Activated CD4-positive, CD25-positive, alpha-beta regulatory T cell treated with anti-CD3 and anti-CD28 coated beads, Interleukin-2, amount 50 U/mL, for 24 hours (primary cell): ENCODE results near the gene TCF4.

Source experiments
- ATAC-seq, 2 donors: fragments of 150-1000 bp; cut with Tn5 transposase; one replicate each; pipeline ENCODE4 v1.10.0; 2021; ENCODE audit warnings: mild to moderate bottlenecking in 1 of 2, moderate library complexity in 1 of 2

Gene TCF4

GRCh38 chr18:55588111-55588869 lies at the start of gene TCF4:
Gene TCF4, minus strand, starts transcription at chr18:55588192. Its CDS starts 1,076 bp downstream, at chr18:55587116.
- peak in 1 of 2 donors; percentile 21 for ATAC-seq

- ATAC-seq: no peak
Measured at GRCh38 chr18:55637204-55637603, 49.2 kb upstream of the TCF4 start.

- no peak for ATAC-seq
Measured at GRCh38 chr18:55635439-55635838, 47.4 kb upstream of the TCF4 start.

- no peak for ATAC-seq
Measured at GRCh38 chr18:55634545-55634944, 46.6 kb upstream of the TCF4 start.

- no peak for ATAC-seq
Measured at GRCh38 chr18:55633032-55633431, 45.0 kb upstream of the TCF4 start.

GRCh38 chr18:55629133-55629532 lies 41.1 kb upstream of the TCF4 start:
- no peak for ATAC-seq

GRCh38 chr18:55627007-55627406 lies 39.0 kb upstream of the TCF4 start:
- ATAC-seq: no peak

- no peak for ATAC-seq
Measured at GRCh38 chr18:55625901-55626300, 37.9 kb upstream of the TCF4 start.

- no peak for ATAC-seq
Measured at GRCh38 chr18:55623626-55624025, 35.6 kb upstream of the TCF4 start.

GRCh38 chr18:55610506-55610905 lies 22.5 kb upstream of the TCF4 start:
- ATAC-seq: no peak

GRCh38 chr18:55609160-55609825 lies 21.3 kb upstream of the TCF4 start:
- no peak for ATAC-seq

GRCh38 chr18:55608497-55608896 lies 20.5 kb upstream of the TCF4 start:
- no peak for ATAC-seq

- ATAC-seq: no peak
Measured at GRCh38 chr18:55607773-55608172, 19.8 kb upstream of the TCF4 start.

- ATAC-seq: no peak
Measured at GRCh38 chr18:55605733-55606338, 17.8 kb upstream of the TCF4 start.

GRCh38 chr18:55603775-55604174 lies 15.8 kb upstream of the TCF4 start:
- no peak for ATAC-seq

- no peak for ATAC-seq
Measured at GRCh38 chr18:55593888-55594287, 5.9 kb upstream of the TCF4 start.

GRCh38 chr18:55592572-55592971 lies 4.6 kb upstream of the TCF4 start:
- ATAC-seq: no peak

GRCh38 chr18:55592106-55592505 lies 4.1 kb upstream of the TCF4 start:
- ATAC-seq: no peak

- ATAC-seq: peak; percentile 55 to 63
Measured at GRCh38 chr18:55589625-55590291, 1.8 kb upstream of the TCF4 start.

GRCh38 chr18:55588870-55589595 lies 1.0 kb upstream of the TCF4 start:
- no peak for ATAC-seq

GRCh38 chr18:55587418-55588110 lies 428 bp downstream of the TCF4 start:
- ATAC-seq: no peak
